ENCODE results near the gene ELMO1. TPM values are rescaled to one million over a fixed set of nuclear protein-coding genes. Genes with fewer than 3 reads are reported as not detected.

ELMO1 gene
- total RNA-seq, 1 donor from 2014 or later = 139 TPM

DNA sequence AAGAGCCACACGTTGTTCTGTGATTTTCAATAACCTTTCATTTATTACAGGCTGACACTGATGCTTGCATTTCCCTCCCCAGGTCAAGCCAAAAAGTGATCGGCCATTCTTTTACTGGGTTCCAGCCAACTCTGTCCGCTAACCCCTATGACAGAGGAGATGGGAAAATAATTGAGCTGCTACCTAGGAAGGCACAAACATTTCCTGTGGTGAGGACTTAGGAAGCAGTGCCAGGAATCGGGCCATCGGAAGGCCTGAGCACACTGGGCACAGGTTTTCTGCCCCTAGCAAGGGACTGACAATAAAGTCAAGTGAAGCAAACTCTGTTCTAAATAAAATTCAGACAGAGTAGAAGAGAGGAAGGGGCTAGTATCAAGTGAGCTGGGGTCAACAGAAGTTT is 411.4 kb downstream of the ELMO1 start:
- intact Hi-C loops (cut with micrococcal nuclease) = no loop called here

GRCh38 chr7:37035631-37036030 is 413.0 kb downstream of the ELMO1 start:
- intact Hi-C loops (cut with micrococcal nuclease) = no loop called here

DNA sequence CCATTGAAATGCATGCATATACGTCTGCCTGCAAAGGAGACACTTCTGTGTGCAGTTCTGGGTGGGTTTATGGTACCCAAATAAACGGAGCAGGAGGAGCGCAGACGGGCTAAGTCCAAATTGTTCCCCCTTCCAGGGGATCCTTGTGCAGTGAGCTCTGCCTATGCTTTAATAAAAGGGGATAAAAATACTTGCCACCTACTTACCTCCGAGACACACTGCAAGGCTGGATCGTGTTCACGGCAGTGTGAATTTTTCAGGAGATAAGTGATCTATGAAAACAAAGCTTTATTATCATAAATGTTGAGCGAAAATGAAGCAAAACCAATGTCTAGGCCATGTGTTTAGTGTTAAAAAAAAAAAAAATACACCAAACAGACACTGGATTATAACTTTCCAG is 415.5 kb downstream of the ELMO1 start:
- intact Hi-C loops (cut with micrococcal nuclease) = no loop called here

GRCh38 chr7:37032258-37032601 is 416.4 kb downstream of the ELMO1 start:
- intact Hi-C loops (cut with micrococcal nuclease) = no loop called here

- intact Hi-C loops (cut with micrococcal nuclease) = no loop called here
Measured at GRCh38 chr7:37031571-37032257, 416.9 kb downstream of the ELMO1 start.

DNA sequence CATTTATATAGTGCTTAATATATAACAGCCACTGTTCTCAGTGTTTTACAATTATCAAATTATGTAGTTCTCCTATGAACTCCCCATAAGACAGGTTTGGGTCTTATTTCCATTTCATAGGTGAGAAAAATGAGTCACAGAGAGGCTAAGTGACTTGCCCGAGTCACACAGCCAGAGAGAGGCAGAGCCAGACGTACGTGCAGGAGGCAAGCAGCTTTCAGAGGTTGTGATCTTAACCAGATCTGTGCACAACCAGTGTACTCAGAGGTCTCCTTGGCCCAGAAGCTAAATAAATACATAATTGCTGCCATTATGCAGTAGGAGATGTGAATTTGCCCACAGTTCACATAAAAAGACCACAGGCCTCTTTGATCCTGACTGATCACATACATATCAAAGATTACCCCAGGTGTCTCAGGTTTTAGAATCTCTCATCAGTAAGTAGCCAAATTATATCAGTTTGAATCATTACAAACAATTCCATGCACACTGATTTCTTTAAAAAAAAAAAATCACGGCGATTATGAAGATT is 419.7 kb downstream of the ELMO1 start:
- intact Hi-C loops (cut with micrococcal nuclease) = no loop called here

- intact Hi-C loops (cut with micrococcal nuclease) = no loop called here
Measured at GRCh38 chr7:37027557-37028341, 420.9 kb downstream of the ELMO1 start.

DNA sequence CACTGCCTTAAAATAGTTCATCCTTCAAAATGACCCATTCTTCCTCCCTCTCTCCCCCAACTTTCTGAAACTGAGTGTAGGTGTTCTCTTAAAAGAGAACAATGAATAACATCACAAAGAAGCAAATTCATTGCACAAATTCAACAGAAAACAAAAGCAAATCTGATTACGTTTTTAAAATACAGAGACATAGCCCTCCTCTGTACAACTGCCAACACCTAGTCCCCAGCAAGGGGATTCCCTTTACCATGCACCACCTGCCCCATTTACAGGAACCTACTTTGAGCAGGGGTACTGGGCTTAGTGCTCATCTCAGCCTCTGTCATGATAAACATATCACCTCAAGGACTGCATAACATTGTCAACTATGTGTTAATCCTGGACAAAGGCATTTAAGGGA is 421.6 kb downstream of the ELMO1 start:
- intact Hi-C loops (cut with micrococcal nuclease) = no loop called here

DNA sequence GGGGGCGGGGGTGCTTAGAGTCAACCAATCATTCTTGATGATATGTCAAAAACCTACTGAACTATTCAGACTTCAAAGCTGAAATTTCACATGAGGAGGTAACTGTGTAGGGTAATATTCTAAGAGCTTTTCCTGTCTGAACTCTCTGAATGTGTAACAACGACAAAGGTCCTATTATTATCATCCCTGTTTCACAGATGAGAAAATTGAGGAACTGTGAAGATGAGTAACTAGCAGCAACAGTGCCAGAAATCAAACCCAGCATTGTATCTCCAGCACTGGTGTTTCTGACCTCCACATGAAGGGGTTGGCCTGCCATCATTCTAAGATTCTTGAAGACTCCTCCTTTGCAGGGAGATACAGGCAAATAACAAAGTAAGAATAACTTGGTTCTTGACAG is 429.7 kb downstream of the ELMO1 start:
- intact Hi-C loops (cut with micrococcal nuclease) = no loop called here

DNA sequence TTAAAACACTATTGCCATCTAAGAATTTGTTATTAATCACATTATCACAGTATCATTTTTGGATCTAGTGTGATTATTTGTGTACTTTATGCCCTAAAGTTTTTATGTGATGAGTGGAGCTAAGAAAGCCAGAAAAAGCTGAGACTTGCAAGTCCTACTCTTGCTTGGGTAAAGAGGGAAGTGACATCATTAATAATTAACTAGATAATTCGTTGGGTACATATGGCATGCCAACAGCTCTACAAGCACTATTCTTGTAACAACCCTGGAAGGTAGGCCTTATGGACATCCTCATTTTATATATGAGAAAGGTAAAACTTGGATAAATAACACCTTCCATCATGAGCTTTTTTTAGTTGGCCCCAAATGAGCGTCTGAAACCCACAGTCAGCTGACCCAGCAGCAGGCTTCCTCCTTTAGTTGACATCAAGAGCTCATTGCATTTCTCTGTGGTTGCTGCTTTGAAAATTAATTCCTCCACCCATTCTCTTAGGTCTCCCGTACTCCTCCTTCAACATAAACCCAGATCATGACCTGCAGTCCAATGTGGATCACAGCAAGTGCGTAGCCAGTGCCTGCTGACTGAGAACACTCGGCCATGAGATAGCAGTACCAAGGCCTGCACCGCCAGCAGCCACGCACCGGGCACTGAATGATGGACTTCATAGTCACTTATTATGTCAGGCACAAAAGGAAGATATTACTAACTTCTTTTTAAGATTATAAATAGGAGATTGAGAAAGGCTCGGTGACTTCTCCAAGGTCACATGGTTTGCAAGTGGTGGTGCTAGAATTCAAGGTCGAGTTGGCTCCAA is 432.4 kb downstream of the ELMO1 start:
- intact Hi-C loops (cut with micrococcal nuclease) = no loop called here

- intact Hi-C loops (cut with micrococcal nuclease) = no loop called here
Measured at GRCh38 chr7:37015353-37016034, 433.2 kb downstream of the ELMO1 start.

- intact Hi-C loops (cut with micrococcal nuclease) = no loop called here
Measured at GRCh38 chr7:37013771-37014170, 434.9 kb downstream of the ELMO1 start.

DNA sequence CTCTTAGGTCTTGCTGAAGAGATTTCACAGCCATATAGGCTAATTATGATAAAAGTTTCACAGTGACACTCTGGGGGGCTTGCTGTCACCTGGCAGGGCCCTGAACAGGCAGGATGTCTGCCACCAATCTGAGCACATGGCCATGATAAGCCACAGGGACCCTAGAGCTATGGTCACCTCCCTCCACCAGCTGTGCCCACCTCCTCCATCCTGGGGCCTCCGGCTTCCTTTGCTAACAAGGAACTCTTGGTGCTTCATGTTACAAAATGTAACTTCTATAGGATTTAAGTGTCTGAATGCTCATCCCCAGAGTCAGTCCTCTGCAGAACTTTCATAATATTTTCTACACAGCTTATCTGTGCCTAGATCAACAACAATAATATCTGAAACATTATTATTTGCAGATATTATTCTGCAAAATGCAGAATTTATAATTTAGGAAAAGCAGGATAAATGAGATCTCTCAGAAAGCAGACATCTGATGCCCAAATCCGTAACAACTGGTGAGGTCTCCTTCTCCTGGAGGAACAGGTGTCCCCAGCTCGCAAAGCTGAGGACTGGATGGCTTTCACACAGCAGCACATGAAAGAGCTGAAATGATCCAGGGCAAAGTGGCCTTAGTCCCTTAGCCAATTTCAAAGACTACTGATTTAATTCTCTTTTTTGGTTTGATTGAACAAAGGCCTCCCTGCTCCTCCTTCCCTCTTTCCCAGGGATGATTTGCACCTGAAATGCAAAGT is 437.3 kb downstream of the ELMO1 start:
- intact Hi-C loops (cut with micrococcal nuclease) = no loop called here

GRCh38 chr7:37009125-37009675 is 439.5 kb downstream of the ELMO1 start:
- intact Hi-C loops (cut with micrococcal nuclease) = no loop called here

DNA sequence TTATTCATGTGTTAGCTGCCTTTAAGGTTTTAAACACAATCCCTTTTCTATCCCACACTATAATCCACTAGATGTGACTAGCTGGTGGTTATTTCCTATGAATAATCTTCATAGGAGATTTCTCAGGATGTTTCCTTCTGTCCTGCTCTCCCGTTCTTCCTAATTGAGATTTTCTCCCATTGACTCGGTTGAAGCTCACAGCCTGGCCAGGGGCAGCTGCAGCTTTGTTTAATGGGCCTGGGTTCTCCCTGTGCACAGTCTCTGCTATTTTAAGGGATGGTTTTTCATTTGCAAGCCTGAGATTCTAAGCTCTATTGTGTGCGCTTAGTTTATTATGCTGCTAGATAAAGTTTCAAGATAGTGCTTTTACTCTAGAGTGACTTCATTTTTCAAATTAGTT is 441.0 kb downstream of the ELMO1 start:
- intact Hi-C loops (cut with micrococcal nuclease) = no loop called here

- intact Hi-C loops (cut with micrococcal nuclease) = no loop called here
Measured at GRCh38 chr7:37007268-37007667, 441.4 kb downstream of the ELMO1 start.

DNA sequence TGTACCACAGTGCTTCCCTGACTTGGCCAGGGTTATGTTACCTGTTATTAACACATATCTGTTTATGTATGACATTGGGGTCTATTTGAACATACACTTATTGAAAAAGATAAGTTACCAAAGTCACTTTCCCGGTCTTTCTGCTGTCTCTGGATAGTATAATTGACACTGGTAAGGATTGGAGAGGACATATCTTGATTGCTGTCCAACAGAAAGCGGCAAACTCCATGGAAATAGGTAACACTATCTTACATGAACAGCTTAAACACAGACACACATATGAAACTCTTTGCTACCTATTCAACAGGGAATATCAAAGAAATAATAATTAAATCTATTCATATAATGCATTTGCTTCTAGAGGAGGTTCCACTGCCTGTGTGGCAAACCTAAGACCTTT is 441.9 kb downstream of the ELMO1 start:
- intact Hi-C loops (cut with micrococcal nuclease) = no loop called here

DNA sequence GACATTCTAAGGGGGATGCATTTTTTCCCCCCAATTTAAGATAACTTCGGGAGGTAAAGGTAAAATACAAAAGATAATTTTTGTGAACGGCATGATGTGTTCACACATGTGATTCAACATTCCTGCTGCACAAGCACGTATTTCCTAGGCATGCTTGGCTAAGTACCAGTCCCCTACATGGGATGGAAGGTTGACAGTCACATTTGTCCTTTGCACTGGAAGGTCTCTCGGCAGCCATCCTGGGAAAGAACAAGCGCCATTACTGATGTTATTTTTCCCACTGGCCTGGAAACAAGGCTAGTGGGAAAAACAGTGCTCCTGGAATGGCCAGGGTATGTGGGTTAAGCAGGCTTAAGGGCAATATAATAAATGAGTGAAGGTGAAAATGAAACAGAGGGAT is 448.2 kb downstream of the ELMO1 start:
- intact Hi-C loops (cut with micrococcal nuclease) = no loop called here

DNA sequence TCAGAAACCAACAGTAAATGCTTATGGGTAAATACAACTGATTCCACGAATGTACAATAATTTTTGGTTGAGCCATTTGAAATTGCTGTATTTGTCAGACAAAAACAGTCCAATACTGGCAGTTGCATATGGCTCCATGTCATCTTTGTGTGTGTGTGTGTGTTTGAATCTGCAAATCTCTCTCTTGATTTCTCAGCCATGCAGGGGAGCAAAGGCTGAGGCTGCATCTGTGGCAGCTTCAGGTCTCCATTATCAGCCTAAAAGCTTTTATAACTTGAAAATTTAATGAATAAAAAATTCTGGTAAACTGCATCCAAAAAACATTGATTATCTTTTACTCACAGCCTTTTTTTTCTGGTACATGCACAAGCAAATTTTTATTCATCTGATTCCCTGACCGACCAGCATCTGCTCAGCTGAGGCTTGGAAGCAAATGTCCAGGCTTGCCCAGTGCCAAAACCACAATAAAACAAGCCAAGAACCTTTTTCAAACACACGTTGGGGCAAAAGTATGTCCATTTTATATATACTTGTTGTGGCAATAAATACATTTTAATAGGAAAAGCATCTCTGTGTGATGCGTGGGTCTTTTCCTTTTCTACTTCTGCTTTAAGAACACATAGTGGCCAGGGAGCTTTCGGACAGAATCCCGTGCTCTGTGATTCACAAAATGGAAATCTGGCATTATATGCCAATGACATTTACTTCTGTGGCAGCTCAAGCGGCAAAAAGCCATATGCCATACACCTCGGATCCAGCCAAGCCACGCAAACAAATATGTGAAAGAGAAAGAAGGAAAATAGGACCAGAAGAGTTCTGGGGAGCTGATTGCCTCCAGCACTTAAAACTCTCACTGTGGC is 448.8 kb downstream of the ELMO1 start:
- intact Hi-C loops (cut with micrococcal nuclease) = no loop called here
